ENCODE results near the gene IGFLR1.

IGFLR1 gene

DNA sequence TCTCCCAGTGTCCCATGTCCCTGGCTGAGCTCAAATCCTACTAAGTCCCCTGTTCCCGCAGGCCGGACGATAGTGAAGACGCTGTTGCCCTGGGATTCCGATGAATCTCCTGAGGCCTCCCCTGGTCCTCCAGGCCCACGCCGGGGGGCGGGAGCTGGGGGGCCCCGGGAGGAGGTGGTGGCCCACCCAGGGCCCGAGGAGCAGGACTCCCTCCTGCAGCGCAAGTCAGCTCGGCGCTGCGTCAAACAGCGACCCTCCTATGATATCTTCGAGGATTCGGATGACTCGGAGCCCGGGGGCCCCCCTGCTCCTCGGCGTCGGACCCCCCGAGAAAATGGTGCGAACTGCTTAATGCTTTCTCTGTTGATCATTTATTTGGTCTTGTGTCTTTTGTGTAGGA is 18.6 kb downstream of the IGFLR1 start:
- FAIRE-seq = no peak

DNA sequence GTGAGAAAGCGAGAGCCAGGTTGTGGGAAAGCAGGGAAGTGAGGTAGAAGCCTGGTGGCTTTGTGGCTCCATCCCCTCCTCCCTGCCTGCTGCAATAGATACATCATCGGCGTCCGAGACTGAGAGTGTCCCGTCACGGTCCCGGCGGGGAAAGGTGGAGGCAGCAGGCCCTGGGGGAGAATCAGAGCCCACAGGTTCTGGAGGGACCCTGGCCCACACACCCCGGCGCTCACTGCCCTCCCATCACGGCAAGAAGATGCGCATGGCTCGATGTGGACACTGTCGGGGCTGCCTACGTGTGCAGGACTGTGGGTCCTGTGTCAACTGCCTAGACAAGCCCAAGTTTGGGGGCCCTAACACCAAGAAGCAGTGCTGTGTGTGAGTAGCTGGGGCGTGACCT is 19.4 kb downstream of the IGFLR1 start:
- FAIRE-seq = no peak

DNA sequence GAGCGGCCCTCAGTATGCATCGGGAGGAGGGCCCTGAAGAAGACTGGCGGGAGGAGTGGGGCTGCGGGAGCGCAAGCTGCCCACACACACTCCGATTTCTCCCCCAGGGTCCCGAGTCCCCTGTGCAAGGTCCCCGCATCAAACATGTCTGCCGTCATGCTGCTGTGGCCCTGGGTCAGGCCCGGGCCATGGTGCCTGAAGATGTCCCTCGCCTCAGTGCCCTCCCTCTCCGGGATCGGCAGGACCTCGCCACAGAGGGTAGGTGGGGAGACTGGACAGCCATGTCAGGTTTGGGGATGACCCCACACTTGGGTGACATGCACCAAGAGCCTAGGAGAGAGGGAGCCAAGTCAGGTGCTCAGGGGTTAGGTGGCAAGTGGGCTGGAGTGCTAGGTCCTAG is 19.8 kb downstream of the IGFLR1 start:
- no peak for FAIRE-seq

DNA sequence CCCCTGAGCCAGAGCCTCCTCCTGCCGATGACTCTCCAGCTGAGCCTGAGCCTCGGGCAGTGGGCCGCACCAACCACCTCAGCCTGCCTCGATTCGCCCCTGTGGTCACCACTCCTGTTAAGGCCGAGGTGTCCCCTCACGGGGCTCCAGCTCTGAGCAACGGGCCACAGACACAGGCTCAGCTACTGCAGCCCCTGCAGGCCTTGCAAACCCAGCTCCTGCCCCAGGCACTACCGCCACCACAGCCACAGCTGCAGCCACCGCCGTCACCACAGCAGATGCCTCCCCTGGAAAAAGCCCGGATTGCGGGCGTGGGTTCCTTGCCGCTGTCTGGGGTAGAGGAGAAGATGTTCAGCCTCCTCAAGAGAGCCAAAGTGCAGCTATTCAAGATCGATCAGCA is 20.9 kb downstream of the IGFLR1 start:
- no peak for FAIRE-seq

DNA sequence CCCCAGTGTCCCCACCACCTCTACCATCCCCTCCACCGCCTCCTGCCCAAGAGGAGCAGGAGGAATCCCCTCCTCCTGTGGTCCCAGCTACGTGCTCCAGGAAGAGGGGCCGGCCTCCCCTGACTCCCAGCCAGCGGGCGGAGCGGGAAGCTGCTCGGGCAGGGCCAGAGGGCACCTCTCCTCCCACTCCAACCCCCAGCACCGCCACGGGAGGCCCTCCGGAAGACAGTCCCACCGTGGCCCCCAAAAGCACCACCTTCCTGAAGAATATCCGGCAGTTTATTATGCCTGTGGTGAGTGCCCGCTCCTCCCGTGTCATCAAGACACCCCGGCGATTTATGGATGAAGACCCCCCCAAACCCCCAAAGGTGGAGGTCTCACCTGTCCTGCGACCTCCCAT is 21.6 kb downstream of the IGFLR1 start:
- no peak for FAIRE-seq

DNA sequence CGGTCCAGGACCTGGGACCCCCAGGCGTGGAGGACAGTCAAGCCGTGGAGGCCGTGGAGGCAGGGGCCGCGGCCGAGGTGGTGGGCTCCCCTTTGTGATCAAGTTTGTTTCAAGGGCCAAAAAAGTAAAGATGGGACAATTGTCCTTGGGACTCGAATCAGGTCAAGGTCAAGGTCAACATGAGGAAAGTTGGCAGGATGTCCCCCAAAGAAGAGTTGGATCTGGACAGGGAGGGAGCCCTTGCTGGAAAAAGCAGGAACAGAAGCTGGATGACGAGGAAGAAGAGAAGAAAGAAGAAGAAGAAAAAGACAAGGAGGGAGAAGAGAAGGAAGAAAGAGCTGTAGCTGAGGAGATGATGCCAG is 22.1 kb downstream of the IGFLR1 start:
- no peak for FAIRE-seq

DNA sequence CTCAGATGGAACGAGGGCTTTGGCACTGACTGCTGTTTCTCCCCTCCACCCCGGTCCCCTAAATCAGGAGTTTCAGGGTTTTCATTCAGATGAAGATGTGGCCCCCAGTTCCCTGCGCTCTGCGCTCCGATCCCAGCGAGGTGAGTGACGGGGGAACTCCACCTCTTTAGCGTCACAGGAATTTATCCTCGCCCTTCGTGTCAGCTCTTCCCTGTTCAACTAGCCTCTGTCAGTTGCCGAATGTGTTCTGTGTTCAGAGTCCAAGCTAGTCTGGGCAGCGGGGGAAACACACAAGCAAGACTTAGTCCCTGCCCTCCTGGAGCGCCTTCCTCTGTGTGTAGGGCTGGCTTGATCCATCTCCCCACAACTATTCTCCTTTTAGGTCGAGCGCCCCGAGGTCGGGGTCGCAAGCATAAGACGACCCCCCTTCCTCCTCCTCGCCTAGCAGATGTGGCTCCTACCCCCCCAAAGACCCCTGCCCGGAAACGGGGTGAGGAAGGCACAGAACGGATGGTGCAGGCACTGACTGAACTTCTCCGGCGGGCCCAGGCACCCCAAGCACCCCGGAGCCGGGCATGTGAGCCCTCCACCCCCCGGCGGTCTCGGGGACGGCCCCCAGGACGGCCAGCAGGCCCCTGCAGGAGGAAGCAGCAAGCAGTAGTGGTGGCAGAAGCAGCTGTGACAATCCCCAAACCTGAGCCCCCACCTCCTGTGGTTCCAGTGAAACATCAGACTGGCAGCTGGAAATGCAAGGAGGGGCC is 22.7 kb downstream of the IGFLR1 start:
- FAIRE-seq = no peak

DNA sequence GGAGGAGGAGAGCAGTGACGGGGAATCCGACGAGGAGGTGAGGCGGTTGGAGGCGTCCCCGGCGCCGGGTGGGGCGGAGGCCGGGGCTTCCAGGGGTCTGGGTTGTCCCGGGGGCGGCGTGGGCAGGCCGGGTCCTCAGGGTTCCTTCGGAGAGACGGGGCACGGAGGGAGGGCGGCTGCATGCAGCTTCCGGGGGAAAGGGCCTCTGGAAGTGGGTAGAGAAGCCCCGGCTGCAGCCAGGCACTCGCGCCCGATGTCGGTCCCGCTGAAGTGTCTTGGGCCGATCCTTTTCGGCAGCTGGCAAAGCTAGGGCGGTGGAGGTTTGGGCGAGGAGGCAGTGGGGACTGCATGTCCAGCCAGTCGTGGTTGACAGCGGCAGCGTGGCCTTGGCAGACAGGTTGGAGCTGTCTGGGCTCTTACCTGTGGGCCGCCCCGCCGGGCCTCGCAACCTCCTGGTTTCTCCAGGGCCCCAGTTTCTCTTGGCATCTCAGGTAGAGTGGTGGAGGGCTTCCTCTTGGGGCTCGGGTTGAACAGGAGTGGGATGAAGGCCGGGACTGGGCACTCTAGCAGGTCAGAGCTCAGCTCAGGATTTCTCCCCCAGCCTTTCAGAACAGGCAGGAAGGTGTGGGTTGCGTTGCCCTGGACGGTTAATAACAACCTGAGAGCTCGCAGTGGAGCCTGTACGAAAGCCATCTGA is 23.8 kb downstream of the IGFLR1 start:
- FAIRE-seq = no peak

DNA sequence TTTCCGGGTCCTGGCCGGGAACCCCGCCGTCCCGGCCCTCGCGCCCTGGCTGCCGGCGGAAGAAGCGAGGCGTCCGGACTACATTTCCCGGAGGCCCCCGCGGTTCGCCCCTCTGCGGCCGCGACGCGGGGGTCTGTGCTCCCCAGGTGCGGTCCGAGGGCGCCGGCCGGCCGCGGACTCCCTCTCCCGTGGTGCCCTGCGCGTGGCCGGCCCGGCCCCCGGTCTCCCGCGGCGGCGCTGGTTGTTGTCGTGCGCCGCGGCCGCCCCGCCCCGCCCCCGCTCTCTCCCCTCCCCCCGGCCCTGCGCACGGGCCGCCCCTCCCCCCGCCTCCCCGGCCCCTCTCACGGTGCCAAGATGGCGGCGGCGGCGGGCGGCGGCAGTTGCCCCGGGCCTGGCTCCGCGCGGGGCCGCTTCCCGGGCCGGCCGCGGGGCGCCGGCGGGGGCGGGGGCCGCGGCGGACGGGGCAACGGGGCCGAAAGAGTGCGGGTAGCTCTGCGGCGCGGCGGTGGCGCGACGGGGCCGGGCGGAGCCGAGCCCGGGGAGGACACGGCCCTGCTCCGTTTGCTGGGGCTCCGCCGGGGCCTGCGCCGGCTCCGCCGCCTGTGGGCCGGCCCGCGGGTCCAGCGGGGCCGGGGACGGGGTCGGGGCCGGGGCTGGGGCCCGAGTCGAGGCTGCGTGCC is 24.4 kb downstream of the IGFLR1 start, which contains the start of gene KMT2B:
TSS of gene KMT2B (plus strand) at position 339 of the 680 bp plus-strand sequence. CDS start at position 355, 16 bp downstream.
- no peak for FAIRE-seq

DNA sequence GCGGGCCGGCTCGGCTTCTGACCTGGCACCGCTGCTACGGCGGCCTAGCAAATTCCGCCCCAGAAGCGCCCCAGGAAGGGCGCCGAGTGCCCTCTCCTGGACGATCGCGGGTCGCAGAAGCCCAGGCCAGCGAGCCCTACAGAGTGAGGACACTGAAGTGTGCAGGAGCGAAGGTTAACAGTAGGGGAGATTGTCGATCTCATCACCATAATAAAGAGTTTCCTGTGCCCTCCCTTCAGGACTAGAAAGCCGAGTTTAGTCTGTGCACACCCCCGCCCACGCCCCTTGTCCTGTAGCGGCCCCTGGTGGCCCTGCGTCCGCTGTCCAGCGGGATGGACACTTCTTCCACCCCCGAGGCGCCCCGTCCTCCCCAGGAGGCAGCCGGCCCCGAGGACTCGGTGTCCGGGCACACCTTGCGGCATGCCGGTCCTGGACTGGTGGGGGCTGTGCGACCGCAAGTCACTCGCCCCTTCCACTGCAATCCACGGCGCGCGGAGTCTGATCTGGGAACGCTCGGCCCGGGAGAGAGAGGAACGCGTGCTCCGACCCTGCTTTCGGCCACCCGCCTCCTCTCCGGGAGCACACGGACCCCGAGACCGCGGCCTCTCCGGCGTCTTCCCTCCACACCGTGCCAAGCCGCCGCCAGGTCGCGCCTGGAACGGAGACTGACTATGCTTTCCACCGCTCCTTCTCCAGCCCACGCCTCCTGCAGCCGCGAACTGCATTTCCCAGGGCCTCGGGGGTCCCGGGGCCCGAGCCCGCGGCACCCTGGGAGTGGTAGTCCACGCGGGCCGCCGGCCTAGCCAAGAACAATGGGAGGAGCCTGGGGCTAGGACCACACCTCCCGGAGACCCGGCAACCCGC is 25.2 kb downstream of the IGFLR1 start:
- no peak for FAIRE-seq

DNA sequence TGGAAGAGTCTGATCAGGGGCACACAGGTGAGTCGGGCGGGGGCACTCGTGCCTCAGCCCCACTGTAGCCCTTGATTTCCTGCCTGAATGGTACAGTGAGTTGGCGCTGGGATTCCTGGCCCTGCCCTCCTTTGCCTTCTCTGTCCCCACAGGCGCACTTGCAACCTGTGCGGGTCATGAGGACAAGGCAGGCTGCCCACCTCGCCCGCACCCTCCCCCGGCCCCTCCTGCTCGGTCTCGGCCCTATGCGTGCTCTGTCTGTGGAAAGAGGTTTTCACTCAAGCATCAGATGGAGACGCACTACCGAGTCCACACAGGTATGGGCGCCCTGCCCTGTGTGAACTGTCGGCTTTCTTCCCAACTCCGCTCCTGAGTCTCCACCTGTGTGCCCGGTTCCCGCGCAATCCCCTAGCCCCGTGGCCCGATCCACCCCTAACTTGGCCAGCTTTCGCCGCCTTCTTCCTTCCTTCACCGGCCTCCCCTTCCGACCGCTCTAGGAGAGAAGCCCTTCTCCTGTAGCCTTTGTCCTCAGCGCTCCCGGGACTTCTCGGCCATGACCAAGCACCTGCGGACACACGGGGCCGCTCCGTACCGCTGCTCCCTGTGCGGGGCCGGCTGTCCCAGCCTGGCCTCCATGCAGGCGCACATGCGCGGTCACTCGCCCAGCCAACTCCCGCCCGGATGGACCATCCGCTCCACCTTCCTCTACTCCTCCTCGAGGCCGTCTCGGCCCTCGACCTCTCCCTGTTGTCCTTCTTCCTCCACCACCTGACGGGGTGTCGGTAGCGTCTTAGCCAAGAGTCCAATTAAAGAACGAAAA is 26.1 kb downstream of the IGFLR1 start:
- FAIRE-seq = no peak

DNA sequence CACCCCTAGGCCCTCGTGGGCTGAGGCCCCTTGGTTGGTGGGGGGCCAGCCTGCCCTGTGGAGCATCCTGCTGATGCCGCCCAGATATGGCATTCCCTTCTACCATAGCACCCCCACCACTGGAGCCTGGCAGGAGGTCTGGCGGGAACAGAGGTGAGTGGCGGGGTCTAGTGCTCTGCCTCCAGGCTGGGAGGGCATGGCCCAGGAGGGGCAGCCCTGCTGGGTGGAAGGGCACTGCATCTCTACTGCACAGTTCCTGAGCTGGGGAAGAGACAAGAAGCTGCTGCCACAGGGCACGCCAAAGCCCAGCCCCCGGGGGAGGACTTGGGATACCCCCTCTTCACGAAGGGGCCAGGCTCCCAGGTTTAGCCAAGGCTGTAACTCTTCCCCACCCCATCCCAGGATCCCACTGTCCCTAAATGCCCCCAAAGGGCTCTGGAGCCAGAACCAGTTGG is 26.9 kb downstream of the IGFLR1 start:
- no peak for FAIRE-seq

DNA sequence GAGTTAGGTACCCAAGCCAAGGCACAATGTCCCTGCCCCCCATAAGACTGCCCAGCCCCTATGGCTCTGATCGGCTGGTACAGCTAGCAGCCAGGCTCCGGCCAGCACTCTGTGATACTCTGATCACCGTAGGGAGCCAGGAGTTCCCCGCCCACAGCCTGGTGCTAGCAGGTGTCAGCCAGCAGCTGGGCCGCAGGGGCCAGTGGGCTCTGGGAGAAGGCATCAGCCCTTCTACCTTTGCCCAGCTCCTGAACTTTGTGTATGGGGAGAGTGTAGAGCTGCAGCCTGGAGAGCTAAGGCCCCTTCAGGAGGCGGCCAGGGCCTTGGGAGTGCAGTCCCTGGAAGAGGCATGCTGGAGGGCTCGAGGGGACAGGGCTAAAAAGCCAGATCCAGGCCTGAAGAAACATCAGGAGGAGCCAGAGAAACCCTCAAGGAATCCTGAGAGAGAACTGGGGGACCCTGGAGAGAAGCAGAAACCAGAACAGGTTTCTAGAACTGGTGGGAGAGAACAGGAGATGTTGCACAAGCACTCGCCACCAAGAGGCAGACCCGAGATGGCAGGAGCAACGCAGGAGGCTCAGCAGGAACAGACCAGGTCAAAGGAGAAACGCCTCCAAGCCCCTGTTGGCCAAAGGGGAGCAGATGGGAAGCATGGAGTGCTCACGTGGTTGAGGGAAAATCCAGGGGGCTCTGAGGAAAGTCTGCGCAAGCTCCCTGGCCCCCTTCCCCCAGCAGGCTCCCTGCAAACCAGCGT is 27.5 kb downstream of the IGFLR1 start:
- no peak for FAIRE-seq

DNA sequence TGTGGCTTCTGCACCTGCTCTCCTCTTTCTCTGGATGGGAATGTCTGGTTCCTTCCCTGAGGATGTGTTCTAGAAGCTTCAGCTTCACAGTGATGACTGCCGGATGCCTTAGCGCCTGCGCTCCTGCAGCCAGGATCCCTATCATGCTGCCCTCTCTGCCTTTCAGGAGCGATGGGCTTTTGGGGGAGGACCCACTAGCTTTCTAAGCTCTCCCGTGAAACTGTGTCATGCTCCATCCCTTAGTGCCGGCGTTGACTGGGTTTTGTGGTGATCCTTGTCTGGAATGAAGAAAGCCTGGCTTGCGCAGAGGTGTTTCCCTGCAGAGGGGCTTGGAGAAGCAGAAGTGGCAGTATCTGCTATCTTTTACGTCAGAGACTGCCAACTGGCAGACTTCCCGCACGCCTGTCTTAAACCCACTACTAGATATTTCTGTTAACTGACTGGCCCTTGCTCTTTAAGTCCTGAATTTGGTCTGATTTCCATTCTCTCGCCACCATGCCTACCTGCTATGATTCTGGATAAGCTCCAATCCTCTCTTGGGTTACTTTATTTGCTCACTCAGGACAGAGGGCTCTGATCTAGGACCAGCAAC is 28.3 kb downstream of the IGFLR1 start:
- no peak for FAIRE-seq

DNA sequence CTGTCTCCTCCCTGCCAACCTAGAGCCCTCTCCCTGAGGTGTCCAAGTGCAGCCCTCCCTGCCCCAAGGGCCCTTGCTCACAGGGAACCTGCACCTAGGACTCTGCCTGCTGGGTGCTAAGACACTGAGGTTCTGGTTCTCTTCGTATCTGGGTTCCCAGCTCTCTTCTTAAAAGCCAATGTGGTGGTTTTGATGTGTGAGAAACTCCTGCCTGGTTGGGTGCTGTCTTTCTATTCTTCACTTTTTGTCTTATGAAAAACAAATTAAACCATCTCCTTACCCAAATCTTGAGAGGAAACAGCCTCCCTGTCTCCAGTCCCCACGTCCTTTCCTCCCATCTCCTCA is 28.8 kb downstream of the IGFLR1 start:
- FAIRE-seq = no peak

DNA sequence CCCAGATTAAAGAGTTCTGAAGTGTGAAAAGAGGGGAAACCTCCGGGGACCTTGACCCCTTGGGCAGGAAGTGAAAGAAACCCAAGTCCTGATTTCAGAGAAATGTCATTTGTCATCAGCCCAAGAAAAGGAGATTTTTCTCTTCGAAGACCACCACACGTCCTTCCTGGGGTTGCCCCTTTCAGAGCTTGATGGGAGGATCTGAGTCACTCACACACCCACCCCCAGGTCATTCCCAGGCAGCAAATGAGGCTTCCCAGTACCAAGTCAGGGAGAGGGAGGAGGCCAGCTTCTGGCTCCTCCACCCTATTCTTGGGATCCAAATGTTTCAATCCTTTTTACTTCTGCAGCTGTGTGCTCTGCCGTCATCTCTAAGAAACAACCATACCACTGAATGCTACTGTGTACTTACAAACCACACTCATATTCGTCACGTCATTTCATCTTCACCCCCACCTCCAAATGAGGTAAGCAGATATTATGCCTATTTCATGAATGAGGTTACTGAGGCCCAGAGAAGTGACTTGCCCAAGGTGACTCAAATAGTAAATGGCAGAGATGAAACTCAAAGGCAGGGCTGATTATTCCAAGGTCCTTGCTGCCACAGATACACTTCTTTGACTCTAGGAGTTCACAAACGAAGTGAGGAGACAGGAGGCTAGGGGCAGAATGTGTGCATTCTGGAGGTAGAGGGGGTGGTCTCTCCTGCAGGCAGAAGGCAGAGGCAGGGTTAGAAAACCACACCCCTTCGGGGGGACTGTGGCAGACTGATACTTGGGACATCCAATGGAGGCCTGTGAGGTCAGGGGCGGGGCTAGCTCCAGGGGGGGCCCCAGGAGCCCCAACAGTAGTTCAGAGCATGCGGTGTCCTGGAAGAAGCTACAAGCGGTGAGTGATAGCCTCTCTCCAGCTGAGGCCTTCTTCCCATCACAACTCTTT is 29.4 kb downstream of the IGFLR1 start:
- FAIRE-seq = no peak

DNA sequence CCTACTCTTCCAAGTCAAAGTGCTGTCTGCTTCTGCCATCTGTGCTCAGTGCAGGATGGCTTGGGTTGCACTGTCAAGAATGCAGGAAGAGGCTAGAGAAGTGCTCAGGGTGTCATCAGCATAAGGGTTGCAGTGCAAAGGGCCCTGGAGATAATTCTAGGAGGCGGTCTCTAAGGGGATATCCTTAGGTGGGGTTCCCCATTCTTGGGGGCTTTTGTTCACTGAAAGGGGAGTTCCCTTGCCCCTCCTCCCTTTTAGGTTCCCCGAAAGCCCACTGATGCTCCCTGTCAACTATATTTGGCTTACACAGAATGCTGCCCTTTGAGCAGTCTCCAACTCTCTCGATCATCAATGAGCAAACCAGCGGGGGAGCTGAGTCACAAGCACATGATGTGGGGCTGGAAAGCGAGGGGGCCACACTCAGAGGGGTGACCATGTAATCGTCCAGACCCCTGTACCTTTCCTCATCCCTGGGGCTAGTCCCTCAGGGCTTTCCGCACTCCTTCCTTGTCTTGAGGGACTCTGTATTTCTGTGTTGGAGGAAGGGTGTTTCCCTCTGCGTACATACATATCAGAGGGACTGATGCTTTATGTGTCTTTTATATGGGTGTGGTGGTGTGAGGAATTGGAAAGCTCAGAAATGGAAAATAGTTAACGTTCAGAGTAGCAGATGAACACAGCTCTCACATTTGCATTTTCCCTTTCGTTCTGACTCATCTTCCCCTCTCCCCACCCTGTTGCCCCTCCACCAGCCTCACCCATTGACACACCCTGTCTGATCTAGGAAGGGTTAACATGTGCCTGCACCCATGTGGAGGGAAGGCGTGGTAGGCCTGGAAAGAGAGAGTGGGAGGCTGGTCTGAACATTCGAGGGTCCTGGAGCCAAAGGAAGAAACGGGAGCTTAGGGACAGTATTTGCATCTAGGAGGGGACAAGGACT is 31.2 kb downstream of the IGFLR1 start:
- no peak for FAIRE-seq

DNA sequence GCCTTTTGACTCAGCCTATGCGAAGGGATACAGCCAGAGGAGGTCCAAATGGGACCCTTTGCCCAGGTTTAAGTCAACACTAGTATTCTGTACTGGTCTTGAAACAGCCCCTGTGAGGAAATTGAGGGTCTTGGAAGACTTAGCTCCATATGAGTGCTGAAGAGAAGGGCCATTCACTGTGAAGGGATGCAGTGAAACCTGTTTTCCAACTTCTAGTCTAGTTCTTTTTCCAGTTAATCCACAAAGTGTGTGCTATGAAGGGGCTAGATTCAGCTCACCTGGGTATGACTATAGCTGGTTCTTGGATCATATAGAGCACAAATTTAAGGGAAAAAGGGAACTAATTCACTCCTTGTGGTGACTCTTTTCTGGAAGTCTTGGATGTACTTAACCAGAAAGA is 33.9 kb downstream of the IGFLR1 start:
- no peak for FAIRE-seq

DNA sequence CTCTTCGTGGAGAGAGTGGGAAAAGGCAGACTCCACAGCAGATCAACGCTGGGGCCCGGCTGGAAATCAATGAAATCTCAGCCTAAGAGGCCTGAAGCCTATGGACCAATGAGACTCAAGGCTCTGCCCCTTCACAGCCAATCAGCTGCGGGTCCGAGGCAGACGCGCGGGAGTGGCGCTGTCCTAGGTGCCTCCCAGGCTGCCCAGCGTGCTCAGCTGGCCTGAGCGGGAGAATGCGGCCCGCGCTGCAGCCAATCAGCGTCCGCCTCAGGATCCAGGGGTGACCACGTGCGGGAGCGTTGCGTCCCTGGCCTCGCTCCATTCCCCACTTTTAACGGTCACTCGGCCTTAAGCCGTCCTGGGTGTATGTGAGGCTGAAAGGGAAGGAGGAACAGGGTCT is 38.0 kb downstream of the IGFLR1 start, which contains the start of gene ZBTB32:
TSS of gene ZBTB32 (plus strand) at position 341 of the 400 bp plus-strand sequence. CDS start 10,069 bp downstream, outside the sequence.
- FAIRE-seq = no peak

All from islet of Langerhans (tissue), 1 donor.